ENCODE results near the gene SMOC1. TPM values are rescaled to one million over a fixed set of nuclear protein-coding genes. Genes with fewer than 3 reads are reported as not detected.
"Not testable (repeated sequence)": the region's sequence is repeated elsewhere in the genome, so short reads cannot be mapped to it uniquely, and the experiment has no call there.

Gene SMOC1
- total RNA-seq, 2 donors from 2014 or later, result 7.1 to 28.9 TPM

GRCh38 chr14:69891422-69891821, 12.2 kb downstream of the SMOC1 start:
- intact Hi-C loops (cut with DNase I), result no loop called here
- no peak for DNase-seq (ENCODE audit: low spot score)

- intact Hi-C loops (cut with DNase I), result no loop called here
- no peak for DNase-seq (ENCODE audit: low spot score)
Measured at GRCh38 chr14:69895109-69895508, 15.9 kb downstream of the SMOC1 start.

GRCh38 chr14:69896080-69896479, 16.9 kb downstream of the SMOC1 start:
- no peak for DNase-seq (ENCODE audit: low spot score)
- intact Hi-C loops (cut with DNase I), result no loop called here

GRCh38 chr14:69896972-69897371, 17.8 kb downstream of the SMOC1 start:
- intact Hi-C loops (cut with DNase I), result no loop called here
- no peak for DNase-seq (ENCODE audit: low spot score)

- DNase-seq (ENCODE audit: low spot score), result no peak
- intact Hi-C loops (cut with DNase I), result no loop called here
Measured at GRCh38 chr14:69900603-69901002, 21.4 kb downstream of the SMOC1 start.

GRCh38 chr14:69901113-69901951, 22.1 kb downstream of the SMOC1 start:
- no peak for DNase-seq (ENCODE audit: low spot score)
- intact Hi-C loops (cut with DNase I), result no loop called here

- DNase-seq (ENCODE audit: low spot score); intact Hi-C loops (cut with DNase I): not testable (repeated sequence)
Measured at GRCh38 chr14:69903046-69903445, 23.8 kb downstream of the SMOC1 start.

GRCh38 chr14:69904246-69904645, 25.0 kb downstream of the SMOC1 start:
- intact Hi-C loops (cut with DNase I), result no loop called here
- no peak for DNase-seq (ENCODE audit: low spot score)

- intact Hi-C loops (cut with DNase I), result no loop called here
- no peak for DNase-seq (ENCODE audit: low spot score)
Measured at GRCh38 chr14:69906201-69906600, 27.0 kb downstream of the SMOC1 start.

GRCh38 chr14:69909826-69910550, 30.8 kb downstream of the SMOC1 start:
- no peak for DNase-seq (ENCODE audit: low spot score)
- intact Hi-C loops (cut with DNase I), result no loop called here

- intact Hi-C loops (cut with DNase I), result no loop called here
- no peak for DNase-seq (ENCODE audit: low spot score)
Measured at GRCh38 chr14:69910871-69911270, 31.7 kb downstream of the SMOC1 start.

- DNase-seq (ENCODE audit: low spot score), result no peak
- intact Hi-C loops (cut with DNase I), result no loop called here
Measured at GRCh38 chr14:69913686-69914085, 34.5 kb downstream of the SMOC1 start.

GRCh38 chr14:69916396-69916795, 37.2 kb downstream of the SMOC1 start:
- no peak for DNase-seq (ENCODE audit: low spot score)
- intact Hi-C loops (cut with DNase I), result no loop called here

GRCh38 chr14:69917287-69917686, 38.1 kb downstream of the SMOC1 start:
- intact Hi-C loops (cut with DNase I), result no loop called here
- DNase-seq (ENCODE audit: low spot score), result no peak

- no peak for DNase-seq (ENCODE audit: low spot score)
- intact Hi-C loops (cut with DNase I), result no loop called here
Measured at GRCh38 chr14:69919815-69920214, 40.6 kb downstream of the SMOC1 start.

- no peak for DNase-seq (ENCODE audit: low spot score)
- intact Hi-C loops (cut with DNase I), result no loop called here
Measured at GRCh38 chr14:69921052-69921451, 41.8 kb downstream of the SMOC1 start.

- no peak for DNase-seq (ENCODE audit: low spot score)
- intact Hi-C loops (cut with DNase I), result no loop called here
Measured at GRCh38 chr14:69922198-69922597, 43.0 kb downstream of the SMOC1 start.

GRCh38 chr14:69924201-69924600, 45.0 kb downstream of the SMOC1 start:
- intact Hi-C loops (cut with DNase I), result no loop called here
- no peak for DNase-seq (ENCODE audit: low spot score)

GRCh38 chr14:69928111-69928523, 48.9 kb downstream of the SMOC1 start:
- no peak for DNase-seq (ENCODE audit: low spot score)
- intact Hi-C loops (cut with DNase I), result no loop called here

- intact Hi-C loops (cut with DNase I), result no loop called here
- DNase-seq (ENCODE audit: low spot score), result no peak
Measured at GRCh38 chr14:69930780-69931379, 51.7 kb downstream of the SMOC1 start.

All from posterior vena cava (tissue), 2 donors.